K562 (cell line): ENCODE measurements around the gene PDE6G. TPM values are rescaled to one million over a fixed set of nuclear protein-coding genes. Genes with fewer than 3 reads are reported as not detected.

Experiments used
- ATAC-seq: fragments of 200-7000 bp; cut with Tn5 transposase; 3 replicates; pipeline ENCODE4 v1.9.1; 2020; ENCODE audit warnings: moderate library complexity
- BruUV-seq: library from RNA; stranded (reverse); fragments of 400-500 nt; replicated peaks from 2 replicates; lab custom pipeline; 2021; lab: Mats Ljungman, UMichigan
- CTCF ChIA-PET: fragments of 300-600 bp; formaldehyde crosslinking; extraction: SDS; loops from one replicate; lab custom pipeline; 2021; ENCODE audit warnings: low intra/inter-chr PET ratio; lab: Yijun Ruan, JAX
- POLR2A ChIA-PET: fragments of 300-600, 350-650 bp; sonication (Branson Sonifier 250); formaldehyde crosslinking; extraction: SDS; loops from one replicate; lab custom pipeline; 2021; ENCODE audit warnings: antibody characterized with exemption, inconsistent platforms; lab: Yijun Ruan, JAX
- DNase-seq, 4 experiments: peaks; one replicate each; pipeline versions ENCODE4 v3.0.0 to v3.0.0-alpha.2; 2011 to 2018; ENCODE audit warnings: low spot score in 3 of 4, mixed read lengths in 3 of 4; ENCODE audit errors: extremely low read depth in 1 of 4
- FAIRE-seq: peaks from 2 replicates; lab custom pipeline; 2011; peaks lifted over from hg19 to GRCh38; lab: Jason Lieb, UNC
- H2AFZ ChIP-seq: 2 replicates; pipeline ENCODE4 v1.6.0; 2011; ENCODE audit warnings: low read depth, low read length, control low read depth, inconsistent platforms
- H3K27ac ChIP-seq: fragments of 200-600 bp; 3 replicates; pipeline ENCODE4 v1.8.0; 2011; ENCODE audit warnings: low read depth, mild to moderate bottlenecking, control low read depth, inconsistent platforms, low read length, moderate library complexity, mixed read lengths; ENCODE audit errors: extremely low read depth
- H3K27me3 ChIP-seq, 2 experiments: fragments of 300-600 bp in 1 of 2; 2 replicates in 1 of 2; 3 replicates in 1 of 2; pipeline versions ENCODE4 v1.6.0 to v1.8.0; 2011; ENCODE audit warnings: inconsistent platforms in 2 of 2, low read length in 2 of 2, mild to moderate bottlenecking in 1 of 2, mixed read lengths in 1 of 2, moderate library complexity in 1 of 2; ENCODE audit not compliant: control insufficient read depth in 2 of 2, insufficient read depth in 2 of 2
- H3K36me3 ChIP-seq: fragments of 300-600 bp; 3 replicates; pipeline ENCODE4 v1.8.0; 2011; ENCODE audit warnings: mild to moderate bottlenecking, low read length, inconsistent platforms; ENCODE audit not compliant: control insufficient read depth, insufficient read depth
- H3K4me1 ChIP-seq, 2 experiments: fragments of 200-600 bp in 1 of 2; replicated peaks in 1 of 2; 2 replicates in 1 of 2; 3 replicates in 1 of 2; pipeline versions ENCODE4 v1.5.1 to v1.8.0; 2011; ENCODE audit warnings: inconsistent platforms in 2 of 2, low read length in 2 of 2, mild to moderate bottlenecking in 1 of 2, mixed read lengths in 1 of 2, moderate library complexity in 1 of 2; ENCODE audit not compliant: control insufficient read depth in 2 of 2, insufficient read depth in 2 of 2
- H3K4me2 ChIP-seq: 2 replicates; pipeline ENCODE4 v1.6.1; 2011; ENCODE audit warnings: low read length, control low read depth, inconsistent platforms, mixed read lengths; ENCODE audit not compliant: insufficient read depth
- H3K4me3 ChIP-seq: fragments of 200-600 bp; sonication (generic), shearing (Covaris generic); 2 replicates; pipeline ENCODE4 v1.5.1; 2016; ENCODE audit warnings: control low read depth, inconsistent platforms
- H3K79me2 ChIP-seq: fragments of 200-600 bp; 3 replicates; pipeline ENCODE4 v1.8.0; 2011; ENCODE audit warnings: low read length, inconsistent platforms; ENCODE audit not compliant: control insufficient read depth, insufficient read depth
- H3K9ac ChIP-seq, 2 experiments: 2 replicates each; pipeline versions ENCODE4 v1.6.0 to v1.6.1; 2011; ENCODE audit warnings: low read depth in 2 of 2, low read length in 2 of 2, control low read depth in 1 of 2, inconsistent platforms in 1 of 2, mild to moderate bottlenecking in 1 of 2, mixed read lengths in 1 of 2; ENCODE audit not compliant: insufficient read depth in 1 of 2
- H3K9me1 ChIP-seq: one replicate; pipeline ENCODE4 v1.6.0; 2011; ENCODE audit warnings: inconsistent platforms, mild to moderate bottlenecking, low read length, moderate library complexity; ENCODE audit not compliant: control insufficient read depth, insufficient read depth
- H3K9me3 ChIP-seq: replicated peaks from 2 replicates; pipeline ENCODE4 v1.5.1; 2011; ENCODE audit warnings: low read depth, low read length, inconsistent platforms; ENCODE audit not compliant: control insufficient read depth, insufficient read depth
- H4K20me1 ChIP-seq: replicated peaks from 2 replicates; pipeline ENCODE4 v1.6.1; 2011; ENCODE audit warnings: low read length, inconsistent platforms, mixed read lengths; ENCODE audit not compliant: control insufficient read depth, insufficient read depth
- HNRNPUL1 ChIP-seq: fragments of 200-400 bp; formaldehyde crosslinking; IDR thresholded peaks from 2 replicates; pipeline ENCODE4 v1.6.1; 2017; ENCODE audit warnings: low read length
- NR0B1 ChIP-seq: fragments of 450-650 bp; IDR thresholded peaks from one replicate; pipeline ENCODE4 v1.6.1; 2018; ENCODE audit warnings: mild to moderate bottlenecking, moderate library complexity; ENCODE audit not compliant: partially characterized antibody
- NR2C1 ChIP-seq, 2 experiments: fragments of 450-650 bp; IDR thresholded peaks; 2 replicates each; pipeline ENCODE4 v1.6.1; 2017; ENCODE audit warnings: mild to moderate bottlenecking in 2 of 2, antibody characterized with exemption in 1 of 2, inconsistent platforms in 1 of 2, missing compliant biosample characterization in 1 of 2, missing genetic modification characterization in 1 of 2
- PURB ChIP-seq: sonication (generic); formaldehyde crosslinking; IDR thresholded peaks from 2 replicates; pipeline ENCODE4 v1.9.0; 2021; ENCODE audit warnings: low read depth, mild to moderate bottlenecking, missing genetic modification reagents
- RHOXF2B ChIP-seq: fragments of 250-450 bp; sonication (Bioruptor Pico); conservative IDR thresholded peaks from 2 replicates; pipeline ENCODE4 v1.5.1; 2021
- TAF9B ChIP-seq: fragments of 450-650 bp; IDR thresholded peaks from 2 replicates; pipeline ENCODE4 v1.6.1; 2018; ENCODE audit warnings: mild to moderate bottlenecking; ENCODE audit not compliant: partially characterized antibody
- ZNF121 ChIP-seq: sonication (generic); formaldehyde crosslinking; conservative IDR thresholded peaks from 2 replicates; pipeline ENCODE4 v1.8.0; 2022; ENCODE audit warnings: missing genetic modification reagents
- ZNF354B ChIP-seq: fragments of 250-450 bp; sonication (Bioruptor Pico); IDR thresholded peaks from 2 replicates; pipeline ENCODE4 v1.4.0; 2020
- ZNF561 ChIP-seq: fragments of 450-650 bp; formaldehyde crosslinking; conservative IDR thresholded peaks from 2 replicates; pipeline ENCODE4 v1.4.0; 2020; ENCODE audit warnings: mild to moderate bottlenecking, moderate library complexity
- ZNF586 ChIP-seq: fragments of 450-650 bp; formaldehyde crosslinking; conservative IDR thresholded peaks from 2 replicates; pipeline ENCODE4 v1.4.0; 2020; ENCODE audit warnings: mild to moderate bottlenecking, moderate library complexity
- ZNF778 ChIP-seq: fragments of 450-650 bp; formaldehyde crosslinking; IDR thresholded peaks from 2 replicates; pipeline ENCODE4 v1.4.0; 2020; ENCODE audit warnings: mild to moderate bottlenecking, moderate library complexity
- WGBS: fragments of 100-300 bp; shearing (Covaris generic); methylation state at CpG from one replicate; pipeline ENCODE4 v1.1.6; 2016; ENCODE audit warnings: low coverage, mixed read lengths; ENCODE audit not compliant: insufficient coverage; ENCODE audit errors: missing lambda C conversion rate; 5-methylcytosine and 5-hydroxymethylcytosine counted together
- in situ Hi-C: fragments of 300-500 bp; cut with MboI; formaldehyde crosslinking; loops from 4 replicates; pipeline ENCODE4 v1.15.0; 2018; ENCODE audit warnings: inconsistent platforms, mixed read lengths
- intact Hi-C: fragments of 100-400 bp; cut with micrococcal nuclease; formaldehyde crosslinking; loops from 2 replicates; pipeline ENCODE4 v1.14.2; 2022
- polyA plus RNA-seq, 8 experiments: library from polyadenylated mRNA; depleted of rRNA in 4 of 8; stranded (reverse) in 5 of 8; unstranded in 3 of 8; fragments of >200 nt; fragmentation: Nextera tagmentation in 2 of 8; fragmentation: Illumina TruSeq in 1 of 8; extraction: Ambion mirVana in 2 of 8; extraction: Trizol in 1 of 8; gene quantifications; 2 replicates each; pipeline versions ENCODE4 v1.2.1 to v1.2.3, GENCODE V29; 2011 to 2014; ENCODE audit warnings: inconsistent platforms in 1 of 8, missing spikeins in 1 of 8
- total RNA-seq, 7 experiments: library from RNA; depleted of rRNA in 6 of 7; stranded (reverse); fragments of >200 nt in 6 of 7; fragmentation: Illumina TruSeq in 2 of 7; extraction: Trizol in 2 of 7; gene quantifications; 2 replicates each; pipeline versions ENCODE4 v1.2.1 to v1.2.3, GENCODE V29; 2011 to 2021; ENCODE audit warnings: low replicate concordance in 1 of 7
- TF ChIP-seq, protein P1 (sequence below): fragments of 250-450 bp; sonication (Bioruptor Pico); IDR thresholded peaks from 2 replicates; pipeline ENCODE4 v1.5.1; 2021; ENCODE audit warnings: mild to moderate bottlenecking

Gene PDE6G
- total and polyA plus RNA-seq, 9 of the 15 experiments (the other 6 are each of a cell fraction or from before 2014, with no cell fraction given) = 0.14 to 0.59 TPM; not detected in 7

- peaks cover 20% of the 10 kb centered on the region for H3K79me2 ChIP-seq
- FAIRE-seq (no peak), DNase-seq (no peak), ATAC-seq (no peak)
- in situ Hi-C loops = no loop called here
- H3K9ac ChIP-seq = no peak overlapping the region
- TF ChIP-seq NR0B1 (no peak), ZNF121 (peak; percentile 81)
- CTCF ChIA-PET = no interaction called here
- POLR2A ChIA-PET = interaction anchor here (0.6 to 1.1 kb wide), 3 partner anchors 20 to 449 kb away, joined by 3 read pairs; partner anchors contain the start of genes ARL16 and HGS
- no TSS peak for BruUV-seq
- WGBS = 76% methylated on average over 4 of the region's 9 CpGs
- H3K4me3 ChIP-seq = no peak overlapping the region
- no peak overlapping the region for H2AFZ ChIP-seq
- peaks cover 27 to 40% of the 10 kb centered on the region in 2 experiments; a peak in 4 of 5 replicates for H3K4me1 ChIP-seq
- no peaks in the 10 kb centered on the region for H3K9me3 ChIP-seq
- no peak overlapping the region for H3K4me2 ChIP-seq
- H3K27ac ChIP-seq = no peak overlapping the region
- peaks cover 4% of the 10 kb centered on the region; the same call in 2 of the 3 replicates for H3K36me3 ChIP-seq
- no peaks in the 10 kb centered on the region for H3K27me3 ChIP-seq
- H4K20me1 ChIP-seq = peaks cover 6% of the 10 kb centered on the region
- intact Hi-C loops = no loop called here
- no peaks in the 10 kb centered on the region for H3K9me1 ChIP-seq
Measured at GRCh38 chr17:81640011-81640410, 16.3 kb downstream of the PDE6G start.

DNA sequence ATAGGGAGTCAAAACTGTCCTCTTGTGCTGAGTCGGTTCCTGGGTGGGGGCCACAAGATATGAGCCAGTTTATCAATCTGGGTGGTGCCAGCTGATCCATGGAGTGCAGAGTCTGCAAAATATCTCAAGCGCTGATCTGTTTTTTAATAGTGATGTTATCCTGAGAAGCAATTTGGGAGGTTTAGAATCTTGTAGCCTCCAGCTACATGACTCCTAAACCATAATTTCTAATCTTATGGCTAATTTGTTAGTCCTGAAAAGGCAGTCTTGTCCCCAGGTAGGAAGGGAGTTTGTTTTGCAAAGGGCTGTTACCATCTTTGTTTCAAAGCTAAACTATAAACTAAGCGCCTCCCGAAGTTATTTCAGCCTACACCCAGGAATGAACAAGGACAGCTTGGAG lies 17.7 kb downstream of the PDE6G start:
- ChIA-PET POLR2A (interaction anchor here (0.9 to 1.2 kb wide), 3 partner anchors 8 to 21 kb away, joined by 3 to 5 read pairs (median 3); no protein-coding TSS in a partner anchor), CTCF (no interaction called here)
- H3K79me2 ChIP-seq = peaks cover 33% of the 10 kb centered on the region
- no peak for ATAC-seq
- no peak overlapping the region for H3K4me3 ChIP-seq
- no peak for FAIRE-seq
- WGBS = 36% methylated on average over 3 of the region's 4 CpGs
- DNase-seq = no peak
- H3K9ac ChIP-seq = peak overlapping the region in 1 of 2 experiments; percentile 74; a peak in 1 of 4 replicates
- no peaks in the 10 kb centered on the region for H3K9me3 ChIP-seq
- in situ Hi-C loops (no loop called here), intact Hi-C loops (no loop called here)
- no peak overlapping the region for H3K4me2 ChIP-seq
- peaks cover 13% of the 10 kb centered on the region; the same call in 2 of the 3 replicates for H3K36me3 ChIP-seq
- 0 out of 2 replicates have a peak overlapping the region, but pooled peaks have one; percentile 44 for H2AFZ ChIP-seq
- no peaks in the 10 kb centered on the region for H3K27me3 ChIP-seq
- H3K9me1 ChIP-seq = no peaks in the 10 kb centered on the region
- H4K20me1 ChIP-seq = peaks cover 6% of the 10 kb centered on the region
- no peak overlapping the region for H3K27ac ChIP-seq
- peaks cover 21 to 32% of the 10 kb centered on the region in 2 experiments; a peak in 4 of 5 replicates for H3K4me1 ChIP-seq
- no TSS peak for BruUV-seq
- TF ChIP-seq, protein P1, sequence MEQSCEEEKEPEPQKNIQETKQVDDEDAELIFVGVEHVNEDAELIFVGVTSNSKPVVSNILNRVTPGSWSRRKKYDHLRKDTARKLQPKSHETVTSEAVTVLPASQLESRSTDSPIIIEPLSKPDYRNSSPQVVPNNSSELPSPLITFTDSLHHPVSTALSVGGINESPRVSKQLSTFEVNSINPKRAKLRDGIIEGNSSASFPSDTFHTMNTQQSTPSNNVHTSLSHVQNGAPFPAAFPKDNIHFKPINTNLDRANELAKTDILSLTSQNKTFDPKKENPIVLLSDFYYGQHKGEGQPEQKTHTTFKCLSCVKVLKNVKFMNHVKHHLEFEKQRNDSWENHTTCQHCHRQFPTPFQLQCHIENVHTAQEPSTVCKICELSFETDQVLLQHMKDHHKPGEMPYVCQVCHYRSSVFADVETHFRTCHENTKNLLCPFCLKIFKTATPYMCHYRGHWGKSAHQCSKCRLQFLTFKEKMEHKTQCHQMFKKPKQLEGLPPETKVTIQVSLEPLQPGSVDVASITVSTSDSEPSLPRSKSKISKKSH (CRISPR knock-in tag) = no peak
- no peak for TF ChIP-seq ZNF778 (CRISPR knock-in tag)
- TF ChIP-seq ZNF354B (CRISPR knock-in tag) = no peak
- TF ChIP-seq PURB = no peak
- no peak for TF ChIP-seq RHOXF2B (CRISPR knock-in tag)
- no peak for TF ChIP-seq HNRNPUL1
- no peak for TF ChIP-seq ZNF121
- no peak for TF ChIP-seq NR2C1 (IDR thresholded peaks at IDR 0.05)
- 0 out of 2 replicates have a peak, but pooled peaks have one; percentile 20 for TF ChIP-seq NR2C1 (tag; IDR thresholded peaks at IDR 0.05)
- no peak for TF ChIP-seq TAF9B
- TF ChIP-seq ZNF561 (CRISPR knock-in tag) = no peak
- no peak for TF ChIP-seq ZNF586
